Measurements from ENCODE around the gene FOXA3.

The FOXA3 gene

DNA sequence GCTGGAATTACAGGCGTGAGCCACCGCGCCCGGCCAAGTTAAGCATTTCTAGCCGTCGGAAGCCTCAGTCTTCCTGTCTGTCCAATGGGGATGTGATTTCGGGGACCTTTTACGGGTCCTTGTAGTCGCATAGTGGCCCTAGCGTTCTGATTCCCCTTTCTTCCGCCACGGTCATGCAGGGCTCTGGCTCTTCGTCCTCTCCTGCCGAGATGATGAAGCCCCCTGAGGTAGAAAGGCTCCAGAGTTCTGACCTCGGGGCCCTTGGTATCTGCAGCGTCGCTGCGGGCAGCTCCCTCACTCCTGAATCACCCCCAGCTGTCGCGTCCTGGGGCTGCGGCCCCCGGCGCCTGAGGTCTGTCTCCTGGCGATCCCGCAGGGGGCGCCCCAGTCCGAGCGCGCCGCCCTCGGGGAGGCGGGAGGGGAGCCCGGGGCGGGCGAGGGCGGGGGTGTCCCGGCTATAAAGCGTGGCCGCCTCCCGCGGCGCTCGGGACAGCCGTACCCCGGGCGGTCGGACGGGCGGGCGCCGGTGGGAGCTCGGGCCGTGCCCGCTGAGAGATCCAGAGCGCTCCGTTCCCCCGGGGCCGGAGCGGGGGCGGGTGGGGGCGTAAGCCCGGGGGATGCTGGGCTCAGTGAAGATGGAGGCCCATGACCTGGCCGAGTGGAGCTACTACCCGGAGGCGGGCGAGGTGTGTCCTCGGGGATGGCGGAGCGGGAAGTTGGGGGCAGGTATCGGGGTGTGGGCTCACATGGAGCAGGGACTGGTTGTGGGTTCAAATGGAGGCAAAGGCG is at the start of gene FOXA3:
FOXA3 (plus strand) TSS at position 487 of the 789 bp plus-strand sequence; CDS start at position 618, 131 bp downstream.
- peak; percentile 51 for DNase-seq

DNA sequence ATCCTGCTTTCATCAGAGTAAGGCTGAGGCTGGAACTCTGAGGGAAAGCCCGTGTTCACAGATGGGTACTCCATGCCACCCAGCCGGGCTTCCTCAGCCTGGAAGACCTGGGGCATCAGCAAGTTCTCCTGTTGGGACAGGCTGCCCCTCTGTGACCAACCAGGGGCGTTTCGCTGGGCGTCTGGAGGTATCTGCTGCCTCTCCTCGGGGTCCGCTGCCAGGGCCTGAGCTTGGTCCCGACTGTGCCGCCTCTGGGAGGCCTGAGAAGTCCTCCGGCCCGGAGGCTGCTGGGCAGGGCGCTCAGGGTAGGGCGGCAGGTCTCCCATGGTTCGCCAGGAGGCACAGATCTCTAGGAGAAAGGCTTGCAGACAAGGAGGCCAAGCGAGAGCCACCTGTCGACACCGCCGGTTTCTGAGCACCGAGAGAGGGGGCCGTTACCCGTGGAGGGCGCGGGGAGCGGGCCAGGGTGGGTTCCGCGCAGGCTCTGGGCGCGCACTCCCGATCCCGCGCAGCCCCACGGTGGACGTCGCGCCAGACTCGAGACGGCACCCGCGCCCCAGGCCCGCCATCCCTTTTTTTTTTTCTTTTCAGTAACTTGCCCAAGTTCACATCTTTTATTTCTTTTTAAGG is 49.2 kb upstream of the FOXA3 start, which contains the start of gene RSPH6A:
RSPH6A (minus strand) TSS at position 458 of the 630 bp plus-strand sequence; CDS start at position 326, 132 bp downstream.
- no peak for DNase-seq

DNA sequence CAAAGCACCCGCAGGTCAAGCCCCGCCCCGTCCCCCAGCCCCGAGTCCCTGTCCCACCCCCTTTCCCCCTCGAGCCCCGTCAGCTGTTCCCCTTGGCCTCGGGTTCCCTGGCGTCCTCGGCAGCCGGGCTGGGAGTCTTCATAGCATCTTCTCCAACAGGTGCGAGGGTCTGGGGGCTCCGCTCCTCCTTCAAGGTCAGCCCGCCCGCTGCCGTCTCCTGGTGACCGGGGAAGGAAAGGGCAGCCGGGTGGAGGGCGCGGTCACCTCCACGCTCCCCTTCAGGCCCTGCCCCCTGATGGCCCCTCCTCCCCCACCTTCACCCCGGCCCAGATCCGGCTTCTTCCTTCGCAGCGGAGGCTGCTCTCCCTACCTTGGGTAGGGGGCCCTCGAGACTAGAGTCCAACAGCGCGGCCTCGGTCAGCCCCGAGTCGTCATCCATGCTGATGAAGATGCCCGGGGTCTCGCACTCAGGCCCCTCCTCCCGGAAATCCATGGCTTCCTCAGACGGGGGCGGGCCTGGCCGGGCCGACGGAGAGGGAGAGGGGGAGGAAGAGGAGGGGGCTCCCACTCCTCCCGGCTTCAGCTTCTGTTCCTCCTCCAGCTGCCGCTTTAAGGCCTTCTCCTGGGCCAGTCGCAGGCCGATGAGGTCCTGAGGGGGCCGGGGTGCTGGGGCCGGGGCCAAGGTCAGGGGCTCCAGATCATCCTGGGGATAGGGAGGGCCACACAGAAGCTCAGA is 48.5 kb upstream of the FOXA3 start:
- DNase-seq: no peak

DNA sequence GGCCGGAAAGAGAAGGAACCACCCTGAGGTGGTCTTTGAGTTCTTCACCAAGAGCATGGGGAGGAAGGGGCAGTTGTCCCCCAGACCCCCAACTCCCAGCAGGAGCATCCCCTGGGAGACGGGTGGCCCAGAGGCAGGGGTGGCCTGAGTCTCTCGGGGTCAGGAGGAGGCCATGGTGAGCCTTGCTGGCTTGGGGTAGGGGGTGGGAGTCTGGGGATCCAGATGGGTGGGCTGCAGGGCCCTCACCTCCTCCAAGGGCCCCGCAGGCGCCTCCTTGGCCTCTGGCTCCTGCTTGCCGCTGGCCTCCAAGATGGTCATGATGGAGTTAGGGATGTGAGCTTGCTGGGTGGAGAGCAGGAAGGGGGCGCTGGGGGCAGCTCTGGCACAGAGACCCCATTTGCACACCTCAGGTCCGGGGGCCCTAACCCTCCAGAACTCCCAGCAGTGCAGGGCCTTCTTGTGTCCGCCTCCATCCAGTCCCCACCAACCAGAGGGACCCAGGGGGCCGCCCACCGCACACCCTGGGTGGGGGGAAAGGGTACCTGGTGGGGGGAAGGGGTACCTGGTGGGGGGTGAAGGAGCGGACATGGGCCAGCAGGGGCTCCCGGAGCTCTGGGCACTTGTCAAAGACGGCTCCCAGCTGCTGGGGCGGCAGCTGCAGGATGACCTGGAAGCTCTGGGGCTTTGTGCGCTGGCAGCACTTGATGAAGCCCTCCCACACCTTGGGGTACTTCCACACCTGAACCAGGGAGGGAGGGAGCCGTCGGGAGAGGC is 47.7 kb upstream of the FOXA3 start:
- DNase-seq: no peak

DNA sequence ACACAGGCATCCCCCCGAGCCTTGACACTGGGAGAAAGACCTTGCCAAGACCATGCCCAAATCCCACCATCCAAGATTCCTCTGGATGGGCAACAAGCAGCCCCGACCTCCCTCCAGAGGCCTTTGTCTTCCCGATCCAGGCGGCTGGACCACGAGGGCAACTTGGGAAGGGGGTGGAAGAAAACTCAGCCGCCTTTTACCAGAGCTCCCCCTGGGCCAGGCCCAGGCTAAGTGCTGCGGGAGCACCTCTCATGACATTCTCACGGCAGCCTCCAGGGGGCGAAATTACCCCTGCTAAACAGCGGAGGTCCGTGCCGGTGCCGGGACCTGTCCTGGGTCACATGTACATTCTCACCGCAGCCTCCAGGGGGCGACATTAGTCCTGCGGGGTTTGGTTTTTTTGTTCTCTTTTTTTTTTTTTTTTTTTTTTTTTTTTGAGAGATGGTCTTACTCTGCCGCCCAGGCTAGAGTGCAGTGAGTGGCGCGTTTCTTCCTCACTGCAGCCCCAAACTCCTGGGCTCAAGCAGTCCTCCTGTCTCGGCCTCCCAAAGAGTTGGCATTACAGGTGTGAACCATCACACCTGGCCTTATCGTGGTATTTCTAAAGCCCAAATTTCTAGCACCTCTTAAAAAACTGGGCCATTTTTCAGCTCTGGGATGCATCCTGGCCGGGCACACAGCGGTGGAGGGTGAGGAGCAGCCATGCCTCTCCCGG is 47.0 kb upstream of the FOXA3 start:
- peak; percentile 97 for DNase-seq

DNA sequence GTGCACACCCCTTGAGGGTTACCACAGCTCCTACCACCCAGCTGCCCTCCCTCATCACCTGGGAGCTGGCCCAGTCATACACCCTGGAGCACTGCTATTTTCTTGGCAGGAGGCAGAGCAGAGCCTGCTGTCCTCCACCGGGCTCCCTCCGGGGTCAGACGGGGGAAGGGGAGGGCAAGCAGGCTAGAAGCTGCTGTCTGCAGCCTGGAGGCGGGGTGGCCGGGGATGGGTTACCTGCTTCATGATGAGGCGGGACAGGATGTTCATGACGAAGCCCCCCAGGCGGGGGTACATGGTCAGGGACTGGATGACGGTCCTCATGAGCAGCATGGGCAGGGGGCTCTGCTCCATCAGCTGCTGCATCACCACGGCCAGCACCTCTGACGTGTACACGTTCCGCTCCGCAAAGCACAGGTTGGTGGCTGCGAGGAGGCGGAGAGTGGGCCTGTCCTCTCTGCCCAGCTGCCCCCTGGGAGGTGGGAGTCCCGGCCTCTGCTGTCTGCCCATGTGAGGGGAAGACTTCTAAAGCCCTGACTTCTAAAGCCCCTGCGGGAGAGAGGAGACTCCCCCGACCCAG is 46.3 kb upstream of the FOXA3 start:
- no peak for DNase-seq

DNA sequence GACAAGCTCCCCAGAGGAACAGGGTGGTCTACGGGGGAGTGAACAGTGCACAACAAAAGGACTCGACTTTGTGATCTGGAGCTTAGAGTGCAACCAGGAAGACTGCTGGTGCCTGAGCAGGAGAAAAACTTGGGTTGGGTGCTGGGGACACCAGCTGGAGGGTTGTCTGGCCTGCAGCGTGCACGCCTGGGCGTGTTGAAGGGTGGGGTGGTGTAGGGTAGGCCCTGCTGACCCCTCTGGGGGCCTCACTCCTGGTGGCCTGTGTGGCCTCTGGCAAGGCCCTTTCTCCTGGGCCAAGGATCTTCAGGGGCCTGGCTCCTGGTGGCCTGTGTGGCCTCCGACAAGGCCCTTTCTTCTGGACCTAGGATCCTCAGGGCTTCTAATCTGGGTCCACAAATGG is 44.4 kb upstream of the FOXA3 start:
- DNase-seq: no peak

DNA sequence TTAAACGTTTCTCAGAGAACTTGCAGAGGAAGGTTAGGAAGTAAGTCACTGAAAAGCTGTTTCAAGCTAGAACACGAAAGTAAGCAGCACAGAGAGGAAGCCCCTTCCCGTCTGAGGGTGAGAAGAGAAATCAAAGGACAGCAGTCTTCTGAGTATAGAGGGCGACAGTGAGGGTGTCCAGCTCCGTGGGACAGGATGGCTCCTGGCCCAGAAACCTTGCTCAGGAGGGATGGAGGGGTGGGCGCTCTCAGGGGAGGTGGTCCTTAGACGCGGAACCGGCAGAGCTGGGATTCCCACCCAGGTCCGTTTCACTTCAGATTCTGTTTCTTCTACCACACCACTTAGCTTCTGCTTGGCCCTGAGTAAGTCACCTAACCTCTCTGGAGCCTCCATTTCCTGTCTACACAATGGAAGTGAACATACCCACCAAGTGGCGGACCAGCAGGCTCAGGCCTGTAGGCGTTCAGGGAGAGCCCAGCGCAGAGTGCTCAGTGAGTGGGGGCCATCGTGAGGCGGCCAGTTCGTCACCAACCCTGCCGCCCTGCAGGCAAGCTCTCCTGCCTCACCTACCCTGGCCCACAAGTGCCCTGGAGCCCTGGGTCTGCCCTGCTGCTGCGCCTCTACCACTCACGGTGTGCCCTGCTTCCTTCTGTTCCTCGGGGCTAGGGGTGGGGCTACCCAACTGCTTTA is 43.6 kb upstream of the FOXA3 start:
- DNase-seq: no peak

DNA sequence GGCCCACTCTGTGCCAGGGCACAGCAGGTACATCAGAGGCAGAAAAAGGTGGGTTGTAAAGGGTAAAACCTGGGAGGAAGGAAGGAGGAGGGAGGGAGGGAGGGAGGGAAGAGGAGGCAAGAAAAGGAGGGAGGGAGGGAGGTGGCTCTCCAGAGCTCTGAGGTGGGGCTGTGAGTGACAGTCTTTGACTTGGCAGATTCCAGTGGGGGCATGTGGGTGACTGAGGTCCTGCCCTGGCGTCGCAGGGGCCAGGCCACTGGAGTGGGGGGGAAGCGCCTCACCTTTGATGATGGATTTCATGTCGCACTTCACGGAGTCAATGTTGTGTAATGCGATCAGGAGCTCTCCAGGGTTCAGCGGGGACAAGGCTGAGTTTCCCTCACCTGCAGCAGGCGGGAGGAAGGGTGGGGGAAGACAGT is 43.0 kb upstream of the FOXA3 start:
- no peak for DNase-seq

DNA sequence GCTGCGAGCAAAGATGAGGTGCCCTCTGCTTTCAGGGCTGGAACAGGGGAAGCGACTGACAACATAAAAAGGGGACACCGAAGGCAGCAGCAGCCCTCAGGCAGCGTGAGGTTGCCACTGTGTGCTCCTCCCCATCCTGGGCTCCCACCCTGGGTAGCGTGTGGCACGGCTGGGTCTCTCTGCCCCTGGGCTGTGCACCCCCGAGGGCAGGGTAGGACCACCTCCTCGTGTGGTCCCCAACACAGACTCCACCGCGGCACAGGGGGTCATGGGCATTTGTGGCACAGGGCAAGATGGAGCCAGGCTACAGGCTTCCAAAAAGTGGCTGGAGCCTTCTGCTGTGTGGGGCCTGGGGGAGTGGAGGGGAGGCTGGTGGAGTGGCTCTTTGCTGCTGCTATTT is 42.6 kb upstream of the FOXA3 start:
- DNase-seq: no peak

DNA sequence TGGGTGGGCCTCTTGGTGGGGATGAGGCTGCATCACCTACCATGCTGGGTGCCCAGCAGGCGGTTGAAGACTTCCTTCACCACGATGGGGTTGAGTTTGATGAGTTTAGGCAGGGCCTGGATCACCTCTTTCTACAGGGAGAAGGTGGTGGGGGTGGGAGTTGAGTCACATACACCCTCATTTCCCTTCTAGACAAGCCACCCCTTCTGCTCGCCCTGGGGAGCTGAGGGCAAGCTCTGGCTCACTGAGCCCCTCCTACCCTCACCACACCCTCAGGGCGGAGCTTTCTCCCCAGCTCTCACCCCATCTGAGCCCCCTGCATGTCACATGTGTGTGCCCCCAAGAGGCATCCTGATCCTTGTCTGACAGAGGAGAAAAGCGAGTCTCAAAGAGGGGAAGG is 41.4 kb upstream of the FOXA3 start:
- no peak for DNase-seq

DNA sequence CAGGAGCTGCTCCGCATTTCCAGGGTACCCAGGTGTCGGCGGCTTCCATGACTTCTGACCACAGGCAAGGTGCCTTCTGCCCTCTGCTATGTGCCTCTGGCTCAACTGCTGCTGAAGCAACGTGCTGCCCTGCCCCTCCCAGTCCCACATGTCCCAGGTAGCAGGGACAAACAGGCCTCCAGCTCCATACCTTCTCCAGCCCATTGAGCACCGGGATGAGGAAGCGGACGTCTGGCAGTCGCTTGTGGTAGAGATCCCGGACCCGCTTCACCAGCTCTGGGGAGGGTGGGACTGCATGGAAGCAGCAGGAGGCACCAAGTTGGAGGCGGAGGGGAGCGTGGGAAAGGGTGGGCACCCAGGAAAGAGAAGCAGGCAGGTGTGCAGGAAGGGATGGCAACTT is 40.9 kb upstream of the FOXA3 start:
- no peak for DNase-seq

DNA sequence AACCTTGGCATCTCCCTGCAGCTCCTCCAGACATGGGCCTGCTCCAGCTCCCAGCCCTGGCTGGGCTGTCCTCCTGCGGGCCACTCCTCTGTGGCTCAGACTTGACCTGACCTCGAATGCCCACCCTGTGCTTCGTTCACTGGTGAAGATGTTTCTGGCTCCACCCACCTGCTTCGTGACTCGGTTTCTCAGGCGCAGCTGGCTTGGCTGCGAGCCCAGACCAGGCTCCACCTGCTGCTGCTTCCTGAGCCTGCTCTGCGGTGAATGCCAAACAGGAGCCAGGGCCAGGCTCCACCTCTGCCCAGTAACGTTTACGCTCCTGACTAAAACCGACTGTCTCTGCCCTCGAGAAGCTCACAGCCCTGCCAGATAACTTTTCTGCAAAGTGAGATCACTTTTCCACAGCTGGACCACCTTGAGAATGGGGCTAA is 40.1 kb upstream of the FOXA3 start:
- DNase-seq: no peak

DNA sequence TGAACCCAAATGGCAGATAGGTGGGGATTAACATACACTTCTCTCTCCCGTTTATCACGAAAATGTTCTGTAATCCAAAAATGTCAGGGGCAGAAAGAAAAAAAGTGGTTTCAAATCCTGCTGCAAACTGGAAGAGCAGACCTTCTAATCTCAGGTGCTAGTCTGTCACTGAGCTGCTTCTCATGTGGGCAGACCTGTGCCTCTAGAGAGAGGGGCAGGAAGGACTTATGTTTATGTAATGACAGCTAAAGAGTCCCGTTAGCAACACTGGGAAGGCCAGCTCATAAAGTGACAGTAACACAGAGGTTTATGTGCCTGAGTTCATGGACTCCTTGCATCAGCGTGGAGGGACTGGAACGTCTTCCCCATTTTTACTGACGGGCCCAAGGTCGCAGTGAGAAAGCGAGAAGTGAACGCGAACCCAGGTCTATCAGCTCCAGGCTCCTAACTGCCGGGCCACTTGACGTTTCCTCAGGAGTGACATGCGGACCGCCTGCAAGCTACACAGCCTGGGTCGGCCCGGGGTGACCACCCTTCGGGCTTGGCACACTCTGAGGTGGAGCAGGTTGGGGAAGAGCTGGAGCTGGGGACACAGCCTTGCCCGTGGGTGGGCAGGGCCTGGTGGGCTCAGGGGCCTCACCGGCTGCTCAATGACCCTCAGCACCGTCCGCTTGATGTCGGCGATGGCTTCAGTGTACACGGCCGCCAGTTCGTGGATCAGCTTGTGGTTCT is 39.4 kb upstream of the FOXA3 start:
- no peak for DNase-seq

DNA sequence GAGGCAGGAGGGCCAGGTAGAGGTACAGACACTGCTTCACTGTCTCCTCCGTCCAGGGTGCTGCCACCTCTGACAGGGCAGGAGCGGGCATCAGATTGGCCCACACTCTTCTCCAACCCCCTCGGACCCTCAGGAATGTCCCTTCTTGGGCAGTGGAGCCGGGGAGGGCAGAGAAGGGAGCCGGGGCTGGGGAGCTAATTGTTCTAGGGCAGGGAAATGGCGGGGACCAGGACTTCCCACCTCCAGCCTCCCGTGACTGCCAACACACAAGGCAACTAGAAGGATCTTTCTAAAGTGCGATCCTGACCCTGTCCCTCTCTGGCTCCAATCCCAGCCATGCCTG is 38.9 kb upstream of the FOXA3 start:
- DNase-seq: no peak

DNA sequence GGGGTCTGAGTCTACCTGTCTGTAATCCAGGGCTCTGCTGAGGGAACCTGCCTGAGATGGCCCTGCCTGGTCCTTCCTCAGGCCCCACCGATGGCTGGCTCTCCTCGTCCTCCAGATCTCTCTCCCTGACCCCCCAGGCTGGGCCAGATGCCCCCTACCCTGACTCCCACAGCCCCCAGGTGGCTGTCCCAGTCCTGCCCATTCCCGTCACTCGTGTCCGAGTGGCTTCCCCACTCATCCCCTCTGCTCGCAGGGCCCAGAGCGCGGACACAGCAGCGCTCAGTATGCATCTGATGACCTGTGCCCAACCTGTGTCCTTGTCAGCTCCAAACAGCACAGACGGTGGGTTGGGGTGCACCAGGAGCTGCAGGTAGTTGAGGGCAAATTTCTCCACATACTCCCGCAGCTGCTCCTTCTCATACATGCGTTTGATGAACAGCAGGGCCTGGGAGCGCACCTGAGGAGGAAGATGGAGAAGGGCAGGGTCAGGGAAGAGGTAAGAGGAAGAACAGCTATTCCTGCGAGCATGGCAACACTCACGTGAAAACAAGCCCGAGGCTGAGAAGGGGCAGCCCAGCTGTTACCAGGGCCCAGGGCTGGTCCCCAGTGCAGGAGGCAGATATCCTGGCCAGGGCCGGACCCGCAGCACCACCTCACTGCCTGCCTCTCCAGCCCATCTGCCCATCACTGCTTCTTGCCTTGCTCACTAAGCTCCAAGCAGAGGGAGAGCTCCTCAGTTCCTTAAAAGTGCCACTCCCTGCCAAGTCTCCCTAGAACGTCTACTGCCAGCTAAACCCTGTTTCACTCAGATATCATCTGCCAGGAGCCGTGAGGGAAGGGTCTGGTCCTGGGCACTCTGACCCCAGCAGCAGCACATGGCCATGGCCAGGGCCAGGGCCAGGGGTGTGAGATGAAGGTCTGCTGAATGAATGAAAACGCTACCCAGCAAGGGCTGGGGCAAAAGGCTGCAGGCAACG is 37.9 kb upstream of the FOXA3 start:
- no peak for DNase-seq

DNA sequence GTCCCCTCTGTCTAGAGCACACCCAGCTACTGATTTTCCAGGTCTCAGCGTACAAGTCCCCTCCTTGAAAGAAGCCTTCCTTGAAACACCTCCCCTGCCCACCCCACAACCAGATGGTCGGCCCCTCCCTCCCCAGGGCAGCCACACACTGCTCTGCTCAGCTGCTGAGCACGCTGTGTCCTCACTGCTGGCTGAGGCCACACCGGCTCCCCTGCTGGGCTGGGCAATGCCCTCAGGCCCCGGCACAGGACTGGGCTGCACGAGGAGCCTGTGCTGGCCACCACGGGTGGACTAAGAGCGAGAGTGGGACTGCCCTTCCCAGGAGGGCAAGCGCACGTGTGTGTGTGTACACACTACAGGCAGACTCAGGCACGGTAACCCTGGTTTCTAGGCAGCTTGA is 37.2 kb upstream of the FOXA3 start:
- no peak for DNase-seq

DNA sequence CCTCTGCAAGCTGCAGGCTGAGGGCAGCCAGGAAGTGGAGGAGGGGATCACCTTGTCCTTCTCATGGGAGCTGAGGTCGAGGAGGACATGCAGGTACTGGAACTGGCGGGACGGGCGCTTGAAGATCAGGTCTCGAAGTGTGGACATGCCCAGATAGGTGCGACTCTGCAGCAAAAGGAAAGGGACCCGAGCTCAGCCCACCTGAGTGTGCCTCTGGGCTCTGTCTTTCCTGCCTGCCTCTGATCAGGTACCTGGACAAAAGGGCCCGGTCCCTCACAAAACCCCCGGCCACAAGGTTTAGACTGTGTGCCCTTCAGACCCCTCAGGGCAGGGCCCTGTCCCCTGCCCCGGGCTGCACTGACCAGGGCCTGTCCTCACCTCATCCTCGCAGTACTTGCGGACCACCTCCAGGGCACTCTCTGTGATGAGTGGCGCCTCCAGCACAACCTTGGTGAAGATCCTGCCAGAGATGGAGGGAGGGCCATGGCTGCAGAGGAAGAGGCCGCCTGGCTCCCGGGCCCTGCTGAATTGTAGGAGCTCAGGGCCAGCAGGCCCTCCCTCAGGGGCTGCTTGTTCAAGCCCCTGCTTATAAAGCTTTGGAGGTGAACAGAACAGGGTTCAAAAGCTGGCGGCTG is 36.5 kb upstream of the FOXA3 start:
- no peak for DNase-seq

DNA sequence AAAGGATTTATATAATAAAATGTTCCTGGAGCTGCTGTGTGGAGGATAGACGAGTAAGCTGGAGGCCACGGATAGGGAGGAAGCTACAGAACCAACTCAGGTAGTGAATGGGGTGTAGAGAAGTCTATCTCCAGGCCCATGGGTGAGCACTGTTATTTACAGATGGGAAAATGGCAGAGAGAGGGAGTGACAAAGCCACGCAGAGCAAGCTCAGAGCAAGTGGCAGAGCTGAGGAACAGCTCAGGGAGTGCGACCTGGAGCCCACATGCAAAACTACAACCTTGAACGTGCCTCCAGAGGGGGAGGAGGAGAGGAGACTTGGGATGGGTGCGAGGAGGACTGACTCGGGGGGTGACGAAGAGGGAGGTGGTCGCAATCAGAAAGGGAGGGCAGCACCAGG is 35.6 kb upstream of the FOXA3 start:
- DNase-seq: no peak
